Nephron (organoid): Measurements from ENCODE around the gene APOL4.
A peak's percentile ranks its signal among the peaks of the same experiment; 100 is the strongest.

Source experiments
- H3K27ac Mint-ChIP-seq, 3 experiments: 2 replicates each; pipeline ENCODE4 v1.8.0; 2020; ENCODE audit warnings: mixed read lengths in 3 of 3, mild to moderate bottlenecking in 2 of 3, moderate library complexity in 1 of 3
- H3K27me3 Mint-ChIP-seq: 2 replicates; pipeline ENCODE4 v1.8.0; 2021; ENCODE audit warnings: low read depth, mild to moderate bottlenecking, moderate library complexity, mixed read lengths
- H3K36me3 Mint-ChIP-seq: 2 replicates; pipeline ENCODE4 v1.8.0; 2020; ENCODE audit warnings: low read depth, mixed read lengths
- H3K4me1 Mint-ChIP-seq: 2 replicates; pipeline ENCODE4 v1.8.0; 2020; ENCODE audit warnings: mixed read lengths
- H3K4me3 Mint-ChIP-seq, 3 experiments: 2 replicates each; pipeline ENCODE4 v1.8.0; 2020; ENCODE audit warnings: mild to moderate bottlenecking in 3 of 3, mixed read lengths in 3 of 3, moderate library complexity in 2 of 3
- H3K9me3 Mint-ChIP-seq: 2 replicates; pipeline ENCODE4 v1.8.0; 2020; ENCODE audit warnings: mixed read lengths
- TF ChIP-seq, protein P1 (sequence below), 3 experiments: fragments of 200-600 bp; sonication (generic); IDR thresholded peaks; one replicate each; pipeline ENCODE4 v1.5.0; 2021; ENCODE audit warnings: antibody characterized with exemption in 3 of 3; ENCODE audit not compliant: unreplicated experiment in 3 of 3

The APOL4 gene

DNA sequence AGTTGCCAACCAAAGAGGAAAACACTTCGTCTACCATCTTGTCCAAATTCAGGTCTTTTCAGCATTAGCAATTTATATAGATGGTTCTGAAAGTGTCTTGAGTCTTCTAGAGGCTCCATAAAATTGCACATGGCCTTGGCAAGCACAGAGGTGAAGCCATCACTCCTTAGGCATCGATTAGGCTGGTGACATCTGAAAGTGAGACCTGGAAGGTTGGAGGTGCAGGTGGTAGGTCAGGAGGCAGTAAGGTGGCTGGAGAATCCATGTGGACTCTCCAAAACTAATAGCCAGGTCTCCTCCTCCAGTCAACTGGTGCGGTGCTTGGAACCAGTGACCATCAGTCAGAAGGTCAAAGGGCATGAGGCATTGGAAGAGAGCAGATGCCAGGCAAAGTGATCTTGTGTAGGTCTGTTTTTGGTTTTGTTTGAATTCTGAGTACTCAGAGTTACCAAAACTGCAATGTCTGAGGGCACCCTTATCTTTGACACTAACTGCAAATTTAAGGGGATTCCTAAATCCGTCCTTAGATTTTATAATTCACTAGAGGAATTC, 44.3 kb upstream of the APOL4 start:
- peaks cover 10% of the 10 kb centered on the region for H3K4me1 Mint-ChIP-seq
- TF ChIP-seq, protein P1, sequence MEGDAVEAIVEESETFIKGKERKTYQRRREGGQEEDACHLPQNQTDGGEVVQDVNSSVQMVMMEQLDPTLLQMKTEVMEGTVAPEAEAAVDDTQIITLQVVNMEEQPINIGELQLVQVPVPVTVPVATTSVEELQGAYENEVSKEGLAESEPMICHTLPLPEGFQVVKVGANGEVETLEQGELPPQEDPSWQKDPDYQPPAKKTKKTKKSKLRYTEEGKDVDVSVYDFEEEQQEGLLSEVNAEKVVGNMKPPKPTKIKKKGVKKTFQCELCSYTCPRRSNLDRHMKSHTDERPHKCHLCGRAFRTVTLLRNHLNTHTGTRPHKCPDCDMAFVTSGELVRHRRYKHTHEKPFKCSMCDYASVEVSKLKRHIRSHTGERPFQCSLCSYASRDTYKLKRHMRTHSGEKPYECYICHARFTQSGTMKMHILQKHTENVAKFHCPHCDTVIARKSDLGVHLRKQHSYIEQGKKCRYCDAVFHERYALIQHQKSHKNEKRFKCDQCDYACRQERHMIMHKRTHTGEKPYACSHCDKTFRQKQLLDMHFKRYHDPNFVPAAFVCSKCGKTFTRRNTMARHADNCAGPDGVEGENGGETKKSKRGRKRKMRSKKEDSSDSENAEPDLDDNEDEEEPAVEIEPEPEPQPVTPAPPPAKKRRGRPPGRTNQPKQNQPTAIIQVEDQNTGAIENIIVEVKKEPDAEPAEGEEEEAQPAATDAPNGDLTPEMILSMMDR (IDR thresholded peaks at IDR 0.05; ENCODE audit: unreplicated experiment in 3 of 3), result no peak
- H3K4me3 Mint-ChIP-seq, result no peak overlapping the region
- peaks cover 35% of the 10 kb centered on the region for H3K9me3 Mint-ChIP-seq
- H3K36me3 Mint-ChIP-seq, result peaks cover 3% of the 10 kb centered on the region
- H3K27ac Mint-ChIP-seq, result no peak overlapping the region
- H3K27me3 Mint-ChIP-seq, result no peaks in the 10 kb centered on the region

DNA sequence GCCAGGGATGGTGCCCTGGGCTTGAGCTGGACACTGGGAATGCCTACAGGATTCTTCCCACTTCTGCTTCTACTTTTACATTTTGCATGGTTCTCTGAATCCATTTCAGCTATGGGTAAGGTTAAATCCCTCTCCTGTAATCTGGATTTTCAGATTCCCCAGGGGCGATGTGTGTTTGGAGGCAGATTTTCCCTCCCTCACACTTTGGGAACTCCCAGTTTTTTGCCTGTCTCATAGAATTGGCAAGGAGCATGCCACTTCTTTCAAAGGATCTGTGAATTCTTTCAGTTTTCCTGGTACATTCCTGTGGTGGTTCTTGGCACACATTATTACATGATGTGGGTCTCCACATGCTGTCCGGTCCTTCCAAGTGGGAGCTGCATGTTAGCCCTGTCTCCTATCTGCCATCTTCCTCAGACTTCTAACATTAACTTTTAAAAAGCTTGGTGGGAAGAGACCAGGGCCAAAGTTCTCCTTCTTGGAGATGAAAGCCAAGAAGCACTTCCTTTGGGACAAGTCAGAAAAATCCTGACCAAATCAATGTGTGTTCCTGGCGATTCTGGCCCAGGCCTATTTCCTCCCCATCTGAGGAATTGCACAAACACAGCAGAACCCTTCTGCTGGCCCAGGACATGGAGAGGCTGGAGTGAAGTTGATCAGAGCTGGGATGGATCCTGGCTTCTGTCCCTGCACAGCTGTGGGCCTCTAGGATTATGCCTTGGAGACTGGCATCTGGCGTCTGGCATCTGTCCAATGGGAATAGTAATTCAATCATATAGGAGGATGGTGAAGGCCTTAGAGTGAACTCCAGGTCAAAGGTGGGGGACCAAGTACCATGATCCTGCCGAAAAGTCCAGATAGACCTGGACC, 43.1 kb upstream of the APOL4 start:
- peaks cover 3% of the 10 kb centered on the region for H3K36me3 Mint-ChIP-seq
- H3K27ac Mint-ChIP-seq, result peak overlapping the region in 1 of 3 experiments; percentile 2
- TF ChIP-seq, protein P1 (IDR thresholded peaks at IDR 0.05; ENCODE audit: unreplicated experiment in 3 of 3), result no peak
- H3K9me3 Mint-ChIP-seq, result peaks cover 32% of the 10 kb centered on the region
- H3K27me3 Mint-ChIP-seq, result no peaks in the 10 kb centered on the region
- no peak overlapping the region for H3K4me3 Mint-ChIP-seq
- H3K4me1 Mint-ChIP-seq, result peaks cover 14% of the 10 kb centered on the region

DNA sequence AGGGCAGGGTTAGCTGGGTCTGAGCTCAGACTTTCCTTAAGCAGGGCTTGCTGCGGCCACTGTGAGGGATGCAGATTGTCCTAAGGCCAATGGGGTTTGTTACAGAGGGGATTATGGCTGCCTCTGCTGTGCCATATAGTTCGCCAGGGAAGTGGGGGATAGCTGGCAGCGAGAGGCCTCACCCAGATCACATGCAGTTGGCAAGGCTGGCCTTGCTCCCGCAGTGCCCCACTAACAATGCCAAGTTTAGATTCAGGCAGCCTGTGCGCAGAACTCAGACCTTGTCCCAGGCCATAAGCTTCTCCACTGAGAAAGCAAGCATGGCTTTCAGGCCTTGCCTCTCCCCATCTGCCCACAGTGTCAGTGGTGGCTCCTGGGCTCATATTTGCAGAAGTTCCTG, 42.4 kb upstream of the APOL4 start:
- Mint-ChIP-seq H3K9me3 (peaks cover 30% of the 10 kb centered on the region), H3K4me3 (no peak overlapping the region), H3K36me3 (peaks cover 6% of the 10 kb centered on the region), H3K27me3 (no peaks in the 10 kb centered on the region), H3K27ac (no peak overlapping the region), H3K4me1 (peaks cover 22% of the 10 kb centered on the region)
- TF ChIP-seq, protein P1 (IDR thresholded peaks at IDR 0.05; ENCODE audit: unreplicated experiment in 3 of 3), result no peak

DNA sequence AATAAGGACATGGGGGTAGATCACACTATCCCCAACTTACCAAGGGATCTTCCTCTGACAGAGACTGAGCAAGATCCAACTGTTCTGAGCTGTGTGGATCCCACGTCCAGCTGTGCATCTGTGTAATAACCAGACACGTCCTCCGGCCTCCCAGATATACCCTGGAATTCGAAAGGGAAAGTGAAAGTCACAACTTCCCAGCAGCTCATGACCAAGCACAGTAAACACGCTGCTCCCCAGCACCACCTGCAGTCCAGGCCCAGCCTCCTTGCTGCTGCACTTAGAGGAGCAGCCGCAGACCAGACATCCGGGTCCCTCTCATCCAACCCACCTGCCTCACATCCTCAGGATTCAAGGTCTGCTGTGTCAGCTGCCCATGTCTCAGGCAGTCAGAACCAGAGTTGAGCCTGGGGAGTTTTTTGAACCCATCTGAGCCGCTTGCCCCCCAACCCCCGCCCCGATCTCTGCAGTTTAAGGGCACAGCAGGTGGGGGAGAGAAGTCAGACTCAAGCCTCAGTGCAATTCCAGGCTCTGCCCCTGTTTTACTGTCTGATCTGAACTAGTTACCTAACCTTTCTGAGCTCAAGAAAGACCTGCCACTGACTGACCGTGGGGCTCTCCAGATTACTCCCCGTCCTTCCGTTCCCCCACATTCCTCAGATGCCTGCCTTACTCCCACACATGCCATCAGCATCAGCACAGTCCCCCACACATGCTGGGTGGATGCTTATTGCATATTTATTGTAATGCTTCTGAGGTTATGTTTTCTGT, 38.0 kb upstream of the APOL4 start, which contains the start of gene APOL2:
APOL2 (minus strand) TSS at position 127 of the 771 bp plus-strand sequence. CDS start 6,365 bp downstream, outside the sequence.
- TF ChIP-seq, protein P1 (IDR thresholded peaks at IDR 0.05; ENCODE audit: unreplicated experiment in 3 of 3), result peak; percentile 59 to 79 (median 65)
- Mint-ChIP-seq H3K36me3 (peaks cover 19% of the 10 kb centered on the region), H3K4me1 (peaks cover 51% of the 10 kb centered on the region), H3K27ac (peak within 1 kb of the TSS; percentile 96 to 99 (median 96)), H3K27me3 (no peaks in the 10 kb centered on the region), H3K4me3 (peak within 1 kb of the TSS; percentile 87 to 99 (median 96)), H3K9me3 (peaks cover 15% of the 10 kb centered on the region)

DNA sequence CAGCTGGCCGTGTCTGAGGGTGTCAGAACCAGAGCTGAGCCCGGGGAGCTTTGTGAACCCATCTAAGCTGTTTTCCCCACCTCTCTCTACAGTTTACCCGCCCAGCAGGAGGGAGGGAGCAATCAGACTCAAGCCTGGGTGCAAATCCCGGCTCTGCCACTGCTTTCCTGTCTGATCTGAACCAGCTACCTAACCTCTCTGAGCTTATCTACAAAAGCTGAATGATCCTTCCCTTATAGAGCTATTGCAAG, 37.5 kb upstream of the APOL4 start:
- TF ChIP-seq, protein P1 (IDR thresholded peaks at IDR 0.05; ENCODE audit: unreplicated experiment in 3 of 3), result no peak
- peak overlapping the region; percentile 96 to 99 (median 96) for H3K27ac Mint-ChIP-seq
- no peaks in the 10 kb centered on the region for H3K27me3 Mint-ChIP-seq
- H3K9me3 Mint-ChIP-seq, result peaks cover 15% of the 10 kb centered on the region
- H3K36me3 Mint-ChIP-seq, result peaks cover 24% of the 10 kb centered on the region
- peaks cover 56% of the 10 kb centered on the region for H3K4me1 Mint-ChIP-seq
- peak overlapping the region; percentile 87 to 99 (median 96) for H3K4me3 Mint-ChIP-seq
